Ishikawa (cell line): ENCODE data around the gene DGUOK.

Experiments used
- CEBPB ChIP-seq: IDR thresholded peaks from 2 replicates; pipeline ENCODE4 v1.6.1; 2012
- CREB1 ChIP-seq: IDR thresholded peaks from 2 replicates; pipeline ENCODE4 v1.6.1; 2012; ENCODE audit warnings: low read depth
- EGR1 ChIP-seq: IDR thresholded peaks from 2 replicates; pipeline ENCODE4 v1.6.1; 2012
- EP300 ChIP-seq: IDR thresholded peaks from 2 replicates; pipeline ENCODE4 v1.6.1; 2012; ENCODE audit warnings: borderline replicate concordance
- FOXM1 ChIP-seq: IDR thresholded peaks from 2 replicates; pipeline ENCODE4 v1.6.1; 2012; ENCODE audit warnings: low read depth, borderline replicate concordance
- NFIC ChIP-seq: IDR thresholded peaks from 2 replicates; pipeline ENCODE4 v1.6.1; 2012
- RAD21 ChIP-seq: IDR thresholded peaks from 2 replicates; pipeline ENCODE4 v1.6.1; 2012; ENCODE audit warnings: low read depth
- TAF1 ChIP-seq: IDR thresholded peaks from 2 replicates; pipeline ENCODE4 v1.6.1; 2012; ENCODE audit warnings: low read depth, mild to moderate bottlenecking
- TCF12 ChIP-seq: IDR thresholded peaks from 2 replicates; pipeline ENCODE4 v1.6.1; 2012; ENCODE audit warnings: low read depth
- TEAD4 ChIP-seq: IDR thresholded peaks from 2 replicates; pipeline ENCODE4 v1.6.1; 2012
- YY1 ChIP-seq: IDR thresholded peaks from 2 replicates; pipeline ENCODE4 v1.6.1; 2012; ENCODE audit warnings: low read depth
- ZBTB7A ChIP-seq: IDR thresholded peaks from 2 replicates; pipeline ENCODE4 v1.6.1; 2012; ENCODE audit warnings: low read depth
- TF ChIP-seq, protein P1 (sequence below): IDR thresholded peaks from 2 replicates; pipeline ENCODE4 v1.6.1; 2012; ENCODE audit warnings: low read depth, mild to moderate bottlenecking
- TF ChIP-seq, protein P2 (sequence below): IDR thresholded peaks from 2 replicates; pipeline ENCODE4 v1.6.1; 2012
- TF ChIP-seq, protein P3 (sequence below): IDR thresholded peaks from 2 replicates; pipeline ENCODE4 v1.6.1; 2012

The DGUOK gene

DNA sequence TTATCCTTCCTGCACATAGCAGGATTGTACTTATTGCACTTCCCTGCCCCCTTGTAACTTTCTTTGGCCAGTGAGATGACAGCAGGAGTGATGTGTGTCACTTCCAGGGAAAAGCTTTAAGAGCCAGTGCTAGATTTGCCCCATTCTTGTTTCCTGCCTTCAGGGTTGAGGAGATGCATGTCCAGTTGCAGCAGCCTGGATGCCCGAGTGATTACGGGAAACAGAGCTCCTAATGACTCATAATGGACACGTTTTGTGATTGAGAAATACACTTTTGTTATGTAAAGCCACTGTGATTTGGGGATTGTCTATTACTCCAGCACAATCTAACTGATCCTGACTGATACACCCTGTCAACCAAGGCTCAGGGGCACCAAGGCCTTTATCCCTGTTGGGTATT is 53.0 kb downstream of the DGUOK start:
- TF ChIP-seq ZBTB7A (no peak), FOXM1 (no peak), EGR1 (no peak), YY1 (no peak), CEBPB (peak; percentile 43; the same call in 1 of the 2 replicates), EP300 (no peak)
- TF ChIP-seq, protein P1, sequence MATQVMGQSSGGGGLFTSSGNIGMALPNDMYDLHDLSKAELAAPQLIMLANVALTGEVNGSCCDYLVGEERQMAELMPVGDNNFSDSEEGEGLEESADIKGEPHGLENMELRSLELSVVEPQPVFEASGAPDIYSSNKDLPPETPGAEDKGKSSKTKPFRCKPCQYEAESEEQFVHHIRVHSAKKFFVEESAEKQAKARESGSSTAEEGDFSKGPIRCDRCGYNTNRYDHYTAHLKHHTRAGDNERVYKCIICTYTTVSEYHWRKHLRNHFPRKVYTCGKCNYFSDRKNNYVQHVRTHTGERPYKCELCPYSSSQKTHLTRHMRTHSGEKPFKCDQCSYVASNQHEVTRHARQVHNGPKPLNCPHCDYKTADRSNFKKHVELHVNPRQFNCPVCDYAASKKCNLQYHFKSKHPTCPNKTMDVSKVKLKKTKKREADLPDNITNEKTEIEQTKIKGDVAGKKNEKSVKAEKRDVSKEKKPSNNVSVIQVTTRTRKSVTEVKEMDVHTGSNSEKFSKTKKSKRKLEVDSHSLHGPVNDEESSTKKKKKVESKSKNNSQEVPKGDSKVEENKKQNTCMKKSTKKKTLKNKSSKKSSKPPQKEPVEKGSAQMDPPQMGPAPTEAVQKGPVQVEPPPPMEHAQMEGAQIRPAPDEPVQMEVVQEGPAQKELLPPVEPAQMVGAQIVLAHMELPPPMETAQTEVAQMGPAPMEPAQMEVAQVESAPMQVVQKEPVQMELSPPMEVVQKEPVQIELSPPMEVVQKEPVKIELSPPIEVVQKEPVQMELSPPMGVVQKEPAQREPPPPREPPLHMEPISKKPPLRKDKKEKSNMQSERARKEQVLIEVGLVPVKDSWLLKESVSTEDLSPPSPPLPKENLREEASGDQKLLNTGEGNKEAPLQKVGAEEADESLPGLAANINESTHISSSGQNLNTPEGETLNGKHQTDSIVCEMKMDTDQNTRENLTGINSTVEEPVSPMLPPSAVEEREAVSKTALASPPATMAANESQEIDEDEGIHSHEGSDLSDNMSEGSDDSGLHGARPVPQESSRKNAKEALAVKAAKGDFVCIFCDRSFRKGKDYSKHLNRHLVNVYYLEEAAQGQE = no peak
- TF ChIP-seq, protein P2, sequence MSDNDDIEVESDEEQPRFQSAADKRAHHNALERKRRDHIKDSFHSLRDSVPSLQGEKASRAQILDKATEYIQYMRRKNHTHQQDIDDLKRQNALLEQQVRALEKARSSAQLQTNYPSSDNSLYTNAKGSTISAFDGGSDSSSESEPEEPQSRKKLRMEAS = no peak
- TF ChIP-seq, protein P3, sequence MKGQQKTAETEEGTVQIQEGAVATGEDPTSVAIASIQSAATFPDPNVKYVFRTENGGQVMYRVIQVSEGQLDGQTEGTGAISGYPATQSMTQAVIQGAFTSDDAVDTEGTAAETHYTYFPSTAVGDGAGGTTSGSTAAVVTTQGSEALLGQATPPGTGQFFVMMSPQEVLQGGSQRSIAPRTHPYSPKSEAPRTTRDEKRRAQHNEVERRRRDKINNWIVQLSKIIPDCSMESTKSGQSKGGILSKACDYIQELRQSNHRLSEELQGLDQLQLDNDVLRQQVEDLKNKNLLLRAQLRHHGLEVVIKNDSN = no peak

DNA sequence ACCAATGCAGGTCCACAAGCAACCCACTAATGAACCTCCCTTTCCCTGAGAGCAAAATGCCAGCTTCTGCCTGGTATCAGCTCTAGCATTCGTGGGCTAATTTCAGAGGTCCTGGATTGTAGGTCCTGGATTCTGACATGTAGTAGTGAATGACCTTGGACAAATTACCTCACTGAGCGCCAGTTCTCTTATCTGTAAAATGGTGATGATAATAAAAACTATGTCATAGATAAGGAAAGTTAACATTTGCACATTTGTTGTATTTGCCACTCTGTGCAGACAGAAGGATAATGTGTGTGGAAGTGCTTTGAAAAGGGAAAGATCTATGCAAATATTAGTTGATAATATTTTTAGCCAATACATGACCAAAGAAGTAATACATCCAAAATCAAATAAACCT is 53.9 kb downstream of the DGUOK start:
- TF ChIP-seq TEAD4 = no peak
- TF ChIP-seq, protein P2 = no peak
- TF ChIP-seq EP300 = no peak
- TF ChIP-seq, protein P1 = no peak
- no peak for TF ChIP-seq ZBTB7A
- TF ChIP-seq YY1 = no peak
- no peak for TF ChIP-seq CEBPB
- TF ChIP-seq EGR1 = no peak

DNA sequence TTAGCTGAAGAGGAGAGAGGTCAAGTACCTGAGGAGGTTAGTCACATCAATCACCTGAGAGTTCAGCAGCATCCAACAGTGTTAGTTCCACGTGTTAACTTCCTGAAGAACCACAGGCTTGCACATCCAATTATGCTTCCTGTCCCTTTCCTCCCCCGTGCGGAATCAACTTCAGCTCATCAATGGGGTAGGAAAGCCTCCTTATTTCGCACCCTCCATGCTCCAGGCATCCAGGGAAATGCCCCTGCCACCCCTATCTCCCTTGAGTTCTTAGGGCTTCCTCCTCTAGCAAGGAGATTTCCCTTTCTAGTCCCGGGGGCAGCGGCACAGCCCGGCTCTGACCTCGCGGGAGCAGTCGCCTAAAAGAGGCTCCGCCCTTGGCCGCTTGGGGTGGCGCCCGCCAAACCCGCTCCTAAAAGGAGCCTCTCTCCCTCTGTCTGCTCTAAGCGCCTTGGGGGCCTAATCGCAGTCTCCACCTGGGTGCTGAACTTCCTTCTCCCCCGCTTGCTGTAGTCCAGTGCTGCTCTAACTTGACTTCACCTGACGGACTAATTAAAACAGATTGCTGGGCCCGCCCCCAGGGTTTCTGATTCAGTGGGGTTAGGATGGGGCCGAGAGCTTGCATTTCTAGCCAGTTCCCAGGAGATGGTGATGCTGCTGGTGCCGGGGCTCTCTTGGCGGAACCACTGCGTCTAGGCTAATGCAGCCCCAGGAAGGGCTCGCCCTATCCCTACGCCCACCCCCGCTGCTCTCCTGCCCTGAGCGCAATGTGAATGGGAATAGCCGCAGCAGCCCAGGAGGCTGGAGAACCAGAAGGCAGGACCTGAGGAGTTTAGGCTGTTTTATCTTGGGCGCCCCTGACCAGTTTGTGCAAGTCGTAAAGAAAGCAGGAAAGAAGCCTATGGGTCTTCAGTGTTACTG is 54.7 kb downstream of the DGUOK start:
- TF ChIP-seq TCF12 (no peak), RAD21 (no peak), ZBTB7A (no peak), FOXM1 (no peak)
- TF ChIP-seq, protein P2 = no peak

DNA sequence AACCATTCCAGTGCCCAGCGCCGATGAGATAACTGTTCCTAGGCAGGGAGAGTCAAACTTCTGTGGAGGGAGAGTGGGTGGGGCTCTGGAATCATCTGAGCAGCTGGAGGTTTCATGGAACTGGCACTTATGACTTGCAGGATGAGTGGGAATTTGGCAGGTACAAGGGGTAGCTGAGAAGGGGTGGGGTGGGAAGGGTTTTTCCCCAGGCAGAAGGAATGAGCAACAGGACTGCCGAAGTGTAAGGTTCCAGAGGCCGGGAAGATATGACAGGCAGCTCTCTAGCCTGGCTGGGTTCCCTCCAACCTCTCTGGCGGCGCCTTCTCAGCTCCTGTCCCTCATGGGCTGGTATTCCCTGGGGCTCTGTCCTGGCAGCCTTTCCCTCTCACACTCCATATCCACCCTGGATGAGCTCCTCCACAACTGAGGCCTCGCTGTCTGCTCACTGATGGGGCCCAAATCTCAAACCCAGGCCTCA is 55.5 kb downstream of the DGUOK start:
- TF ChIP-seq, protein P1 = no peak
- TF ChIP-seq TCF12 (no peak), TAF1 (peak; percentile 27; the same call in 1 of the 2 replicates), FOXM1 (no peak), NFIC (no peak), CREB1 (no peak)
